ENCODE data around the gene EPM2A.
"Not testable (repeated sequence)": the region's sequence is repeated elsewhere in the genome, so short reads cannot be mapped to it uniquely, and the experiment has no call there.

The EPM2A gene

DNA sequence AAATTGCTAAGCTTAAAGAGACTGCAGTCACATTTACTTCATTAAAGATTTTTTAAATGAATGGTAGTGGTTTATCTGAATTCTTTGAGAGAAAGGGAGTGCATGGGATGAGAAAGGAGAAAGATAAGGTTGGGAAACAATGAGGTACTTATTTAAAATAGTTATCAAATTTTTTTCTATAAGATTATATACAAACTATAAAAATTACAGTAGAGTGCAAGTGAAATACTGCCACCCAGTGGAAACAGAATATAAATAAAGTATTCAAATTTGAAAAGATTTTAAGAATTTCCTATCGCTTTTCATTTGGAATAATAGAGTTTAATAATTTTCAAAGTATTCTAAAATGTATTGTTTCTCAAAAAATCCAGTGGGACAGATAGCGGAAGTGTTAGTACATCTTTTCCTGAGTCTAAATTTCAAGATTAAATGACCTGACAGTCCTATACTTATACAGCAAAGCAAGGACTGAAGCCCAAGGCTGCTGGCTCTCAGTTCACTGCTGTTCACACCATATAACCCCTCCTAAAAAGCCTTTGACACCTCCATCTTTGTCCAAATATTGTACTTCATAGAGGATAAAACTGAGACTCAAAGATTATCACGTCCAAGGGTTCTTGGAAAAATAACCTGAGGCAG lies 31.1 kb downstream of the EPM2A start:
- TF ChIP-seq, protein P1, sequence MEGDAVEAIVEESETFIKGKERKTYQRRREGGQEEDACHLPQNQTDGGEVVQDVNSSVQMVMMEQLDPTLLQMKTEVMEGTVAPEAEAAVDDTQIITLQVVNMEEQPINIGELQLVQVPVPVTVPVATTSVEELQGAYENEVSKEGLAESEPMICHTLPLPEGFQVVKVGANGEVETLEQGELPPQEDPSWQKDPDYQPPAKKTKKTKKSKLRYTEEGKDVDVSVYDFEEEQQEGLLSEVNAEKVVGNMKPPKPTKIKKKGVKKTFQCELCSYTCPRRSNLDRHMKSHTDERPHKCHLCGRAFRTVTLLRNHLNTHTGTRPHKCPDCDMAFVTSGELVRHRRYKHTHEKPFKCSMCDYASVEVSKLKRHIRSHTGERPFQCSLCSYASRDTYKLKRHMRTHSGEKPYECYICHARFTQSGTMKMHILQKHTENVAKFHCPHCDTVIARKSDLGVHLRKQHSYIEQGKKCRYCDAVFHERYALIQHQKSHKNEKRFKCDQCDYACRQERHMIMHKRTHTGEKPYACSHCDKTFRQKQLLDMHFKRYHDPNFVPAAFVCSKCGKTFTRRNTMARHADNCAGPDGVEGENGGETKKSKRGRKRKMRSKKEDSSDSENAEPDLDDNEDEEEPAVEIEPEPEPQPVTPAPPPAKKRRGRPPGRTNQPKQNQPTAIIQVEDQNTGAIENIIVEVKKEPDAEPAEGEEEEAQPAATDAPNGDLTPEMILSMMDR (IDR thresholded peaks at IDR 0.05; ENCODE audit: extremely low read depth, missing control alignments), result no peak
- peak; percentile 5 for DNase-seq (ENCODE audit: low spot score)

- DNase-seq (ENCODE audit: low spot score), result no peak
- TF ChIP-seq, protein P1 (IDR thresholded peaks at IDR 0.05; ENCODE audit: extremely low read depth, missing control alignments), result no peak
Observed at GRCh38 chr6:145699462-145699861, 35.9 kb downstream of the EPM2A start.

GRCh38 chr6:145697401-145697800 lies 37.9 kb downstream of the EPM2A start:
- DNase-seq (ENCODE audit: low spot score), result not testable (repeated sequence)

GRCh38 chr6:145694083-145694737 lies 41.1 kb downstream of the EPM2A start:
- TF ChIP-seq, protein P1 (IDR thresholded peaks at IDR 0.05; ENCODE audit: extremely low read depth, missing control alignments), result no peak
- DNase-seq (ENCODE audit: low spot score), result no peak

GRCh38 chr6:145690969-145691368 lies 44.4 kb downstream of the EPM2A start:
- no peak for DNase-seq (ENCODE audit: low spot score)
- TF ChIP-seq, protein P1 (IDR thresholded peaks at IDR 0.05; ENCODE audit: extremely low read depth, missing control alignments), result no peak

DNA sequence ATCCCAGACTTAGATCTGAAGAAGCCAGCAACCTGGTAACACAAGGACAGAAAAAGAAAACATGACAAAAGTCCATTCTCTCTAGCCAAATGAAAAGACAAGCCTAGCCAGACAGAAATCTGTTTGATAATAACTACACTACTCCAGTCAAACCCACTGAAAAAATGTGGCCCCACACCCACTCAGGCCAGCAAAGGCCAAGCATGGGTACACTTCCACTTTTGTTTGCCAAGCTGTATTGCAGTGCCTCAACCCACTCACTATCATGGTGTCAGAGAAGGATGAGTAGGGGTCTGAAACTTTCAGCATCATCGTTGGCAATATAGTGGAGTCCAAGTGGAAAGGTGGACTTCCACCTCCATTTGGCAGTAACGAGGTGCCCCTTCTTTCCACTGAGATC lies 45.8 kb downstream of the EPM2A start:
- TF ChIP-seq, protein P1 (IDR thresholded peaks at IDR 0.05; ENCODE audit: extremely low read depth, missing control alignments), result no peak
- DNase-seq (ENCODE audit: low spot score), result no peak

GRCh38 chr6:145688493-145688905 lies 46.8 kb downstream of the EPM2A start:
- TF ChIP-seq, protein P1 (IDR thresholded peaks at IDR 0.05; ENCODE audit: extremely low read depth, missing control alignments), result no peak
- no peak for DNase-seq (ENCODE audit: low spot score)

DNA sequence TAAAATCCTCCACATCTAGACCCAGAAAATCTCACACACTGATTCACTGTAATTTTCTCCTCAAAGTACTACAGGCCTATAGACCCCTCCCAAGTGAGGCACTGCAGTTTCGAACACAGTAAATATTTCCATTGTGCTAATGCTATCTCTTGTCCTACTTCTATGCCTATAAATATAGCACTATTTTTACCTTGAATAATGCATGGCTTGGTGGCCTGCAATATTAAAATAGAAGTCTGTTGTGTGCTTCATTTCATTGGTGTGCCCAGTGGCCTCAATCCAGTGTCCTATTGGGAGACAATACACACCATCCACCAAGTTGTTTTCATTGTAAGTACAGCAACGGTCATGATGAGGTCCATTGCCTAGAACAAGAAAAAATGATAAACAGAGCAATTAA lies 49.4 kb downstream of the EPM2A start:
- DNase-seq (ENCODE audit: low spot score), result no peak

More for the DNA sequence above, 49.4 kb downstream of the EPM2A start:
- TF ChIP-seq, protein P1 (IDR thresholded peaks at IDR 0.05; ENCODE audit: extremely low read depth, missing control alignments), result no peak

Measured in GM20000 (cell line).